ENCODE measurements around the gene AP5Z1. TPM values are rescaled to one million over a fixed set of nuclear protein-coding genes. Genes with fewer than 3 reads are reported as not detected.

The AP5Z1 gene
- polyA plus RNA-seq, 1 of the 3 experiments (the other 2 are of a cell fraction): 29.5 TPM

- Histone ChIP-seq H3K9me3 (no peaks in the 10 kb centered on the region), H3K36me3 (replicated peaks in 1 of 2; ENCODE audit: control insufficient read depth in 1 of 2, insufficient read depth in 2 of 2, low read length in 1 of 2) (no peaks in the 10 kb centered on the region), H3F3A (replicated peaks; ENCODE audit: insufficient read depth) (no peaks in the 10 kb centered on the region), H3K4me1 (ENCODE audit: control insufficient read depth in 1 of 2, insufficient read depth in 2 of 2, low read depth in 1 of 2, low read length in 1 of 2) (peaks cover 0 to 5% of the 10 kb centered on the region in 2 experiments; a peak in 1 of 4 replicates), H3K9me2 (no peaks in the 10 kb centered on the region), H2AFZ (ENCODE audit: low read depth) (no peak overlapping the region), H3K27ac (ENCODE audit: low read depth in 2 of 2, low read length in 1 of 2) (no peak overlapping the region), H3K79me2 (ENCODE audit: insufficient read depth) (peaks cover 74% of the 10 kb centered on the region), H3K27me3 (ENCODE audit: insufficient read depth) (no peaks in the 10 kb centered on the region), H4K20me1 (ENCODE audit: insufficient read depth) (no peaks in the 10 kb centered on the region; the same call in 1 of the 2 replicates), H3K9ac (no peak overlapping the region), H3K4me3 (ENCODE audit: low read depth in 2 of 2, low read length in 1 of 2) (no peak overlapping the region), H3K4me2 (no peak overlapping the region)
- CTCF ChIA-PET: interaction anchor here (0.8 to 1.5 kb wide), 3 partner anchors 9 to 98 kb away, joined by 3 read pairs; no protein-coding TSS in a partner anchor
- 96% methylated on average over 15 of the region's 19 CpGs for WGBS (ENCODE audit: low lambda C conversion rate)
- no peak for DNase-seq
- no peak for TF ChIP-seq ZBTB33 (IDR thresholded peaks at IDR 0.05; ENCODE audit: borderline replicate concordance, low read depth)
- TF ChIP-seq, protein P1, sequence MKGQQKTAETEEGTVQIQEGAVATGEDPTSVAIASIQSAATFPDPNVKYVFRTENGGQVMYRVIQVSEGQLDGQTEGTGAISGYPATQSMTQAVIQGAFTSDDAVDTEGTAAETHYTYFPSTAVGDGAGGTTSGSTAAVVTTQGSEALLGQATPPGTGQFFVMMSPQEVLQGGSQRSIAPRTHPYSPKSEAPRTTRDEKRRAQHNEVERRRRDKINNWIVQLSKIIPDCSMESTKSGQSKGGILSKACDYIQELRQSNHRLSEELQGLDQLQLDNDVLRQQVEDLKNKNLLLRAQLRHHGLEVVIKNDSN (IDR thresholded peaks at IDR 0.05; ENCODE audit: borderline replicate concordance, low read depth): no peak
- TF ChIP-seq, protein P2, sequence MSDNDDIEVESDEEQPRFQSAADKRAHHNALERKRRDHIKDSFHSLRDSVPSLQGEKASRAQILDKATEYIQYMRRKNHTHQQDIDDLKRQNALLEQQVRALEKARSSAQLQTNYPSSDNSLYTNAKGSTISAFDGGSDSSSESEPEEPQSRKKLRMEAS (IDR thresholded peaks at IDR 0.05; ENCODE audit: low read depth): no peak
- no peak for TF ChIP-seq MEF2A (IDR thresholded peaks at IDR 0.05; ENCODE audit: borderline replicate concordance, low read depth)
- no peak for TF ChIP-seq USF2 (IDR thresholded peaks at IDR 0.05; ENCODE audit: borderline replicate concordance, low read depth, low read length)
- no peak for TF ChIP-seq CTCF (IDR thresholded peaks at IDR 0.05)
- no peak for TF ChIP-seq SMC3 (IDR thresholded peaks at IDR 0.05; ENCODE audit: low read depth, low read length)
- TF ChIP-seq MXI1 (IDR thresholded peaks at IDR 0.05; ENCODE audit: low read depth, low read length): no peak
- no peak for TF ChIP-seq TCF12 (IDR thresholded peaks at IDR 0.05)
- no peak for TF ChIP-seq FOXM1 (IDR thresholded peaks at IDR 0.05; ENCODE audit: low read depth)
- TF ChIP-seq ELF1 (IDR thresholded peaks at IDR 0.05): no peak
- no peak for TF ChIP-seq NFIC (IDR thresholded peaks at IDR 0.05; ENCODE audit: borderline replicate concordance)
- TF ChIP-seq EZH2phosphoT487 (IDR thresholded peaks at IDR 0.05; ENCODE audit: borderline replicate concordance, low read depth): no peak
- no peak for TF ChIP-seq CHD2 (IDR thresholded peaks at IDR 0.05; ENCODE audit: low read length, partially characterized antibody)
- no peak for TF ChIP-seq NRF1 (IDR thresholded peaks at IDR 0.05; ENCODE audit: low read depth, low read length)
- no peak for TF ChIP-seq RAD21 (IDR thresholded peaks at IDR 0.05; ENCODE audit: low read length)
- no peak for TF ChIP-seq FOXJ3 (CRISPR knock-in tag; IDR thresholded peaks at IDR 0.05)
- TF ChIP-seq, protein P3, sequence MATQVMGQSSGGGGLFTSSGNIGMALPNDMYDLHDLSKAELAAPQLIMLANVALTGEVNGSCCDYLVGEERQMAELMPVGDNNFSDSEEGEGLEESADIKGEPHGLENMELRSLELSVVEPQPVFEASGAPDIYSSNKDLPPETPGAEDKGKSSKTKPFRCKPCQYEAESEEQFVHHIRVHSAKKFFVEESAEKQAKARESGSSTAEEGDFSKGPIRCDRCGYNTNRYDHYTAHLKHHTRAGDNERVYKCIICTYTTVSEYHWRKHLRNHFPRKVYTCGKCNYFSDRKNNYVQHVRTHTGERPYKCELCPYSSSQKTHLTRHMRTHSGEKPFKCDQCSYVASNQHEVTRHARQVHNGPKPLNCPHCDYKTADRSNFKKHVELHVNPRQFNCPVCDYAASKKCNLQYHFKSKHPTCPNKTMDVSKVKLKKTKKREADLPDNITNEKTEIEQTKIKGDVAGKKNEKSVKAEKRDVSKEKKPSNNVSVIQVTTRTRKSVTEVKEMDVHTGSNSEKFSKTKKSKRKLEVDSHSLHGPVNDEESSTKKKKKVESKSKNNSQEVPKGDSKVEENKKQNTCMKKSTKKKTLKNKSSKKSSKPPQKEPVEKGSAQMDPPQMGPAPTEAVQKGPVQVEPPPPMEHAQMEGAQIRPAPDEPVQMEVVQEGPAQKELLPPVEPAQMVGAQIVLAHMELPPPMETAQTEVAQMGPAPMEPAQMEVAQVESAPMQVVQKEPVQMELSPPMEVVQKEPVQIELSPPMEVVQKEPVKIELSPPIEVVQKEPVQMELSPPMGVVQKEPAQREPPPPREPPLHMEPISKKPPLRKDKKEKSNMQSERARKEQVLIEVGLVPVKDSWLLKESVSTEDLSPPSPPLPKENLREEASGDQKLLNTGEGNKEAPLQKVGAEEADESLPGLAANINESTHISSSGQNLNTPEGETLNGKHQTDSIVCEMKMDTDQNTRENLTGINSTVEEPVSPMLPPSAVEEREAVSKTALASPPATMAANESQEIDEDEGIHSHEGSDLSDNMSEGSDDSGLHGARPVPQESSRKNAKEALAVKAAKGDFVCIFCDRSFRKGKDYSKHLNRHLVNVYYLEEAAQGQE (IDR thresholded peaks at IDR 0.05; ENCODE audit: low read depth, low read length): no peak
- TF ChIP-seq PBX3 (IDR thresholded peaks at IDR 0.05): no peak
- no peak for TF ChIP-seq GABPA (IDR thresholded peaks at IDR 0.05; ENCODE audit: low read depth)
- POLR2A ChIA-PET: no interaction called here
Measured at GRCh38 chr7:4730276-4730675, 45.1 kb upstream of the AP5Z1 start.

All from SK-N-SH (cell line).